GM21723 (cell line): ENCODE measurements around the gene BBS4.

ENCODE experiments used
- ATAC-seq: cut with Tn5 transposase; IDR thresholded peaks from one replicate; pipeline ENCODE4 v1.9.1; 2021; ENCODE audit warnings: mild to moderate bottlenecking, moderate library complexity; ENCODE audit not compliant: unreplicated experiment

Gene BBS4

DNA sequence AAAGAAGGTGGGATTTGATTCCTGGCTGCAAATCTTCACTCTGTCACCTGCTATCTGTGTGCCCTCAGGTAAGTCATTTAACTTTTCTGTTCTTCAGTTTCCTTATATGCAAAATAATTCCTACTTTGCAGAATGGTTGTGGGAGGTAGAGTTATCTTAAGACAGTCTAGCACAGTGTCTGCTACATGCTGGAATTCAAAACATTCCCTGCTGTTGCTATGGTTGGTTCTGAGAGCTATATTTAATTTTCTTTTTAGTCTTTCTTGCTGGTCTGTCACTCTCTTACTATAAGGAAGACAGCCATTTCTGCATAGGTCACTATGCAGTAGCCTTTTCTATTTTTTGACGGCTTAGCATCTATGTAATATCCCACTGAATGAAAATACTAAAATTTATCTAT lies 101.5 kb downstream of the BBS4 start:
- ATAC-seq: no peak
